Activated T-helper 1 cell treated with Interleukin-2 at 50 U/mL for 16 hours (primary cell): ENCODE results near the gene GALNT14.

Experiments
- DNase-seq: peaks from one replicate; pipeline ENCODE4 v3.0.0-alpha.2; 2020; ENCODE audit warnings: low read depth

The GALNT14 gene

GRCh38 chr2:31054842-31055388, 83.3 kb downstream of the GALNT14 start:
- DNase-seq = no peak

GRCh38 chr2:31053929-31054782, 84.1 kb downstream of the GALNT14 start:
- DNase-seq = no peak

- no peak for DNase-seq
Measured at GRCh38 chr2:31052284-31052683, 86.0 kb downstream of the GALNT14 start.

- DNase-seq = no peak
Measured at GRCh38 chr2:31051258-31052140, 86.7 kb downstream of the GALNT14 start.

DNA sequence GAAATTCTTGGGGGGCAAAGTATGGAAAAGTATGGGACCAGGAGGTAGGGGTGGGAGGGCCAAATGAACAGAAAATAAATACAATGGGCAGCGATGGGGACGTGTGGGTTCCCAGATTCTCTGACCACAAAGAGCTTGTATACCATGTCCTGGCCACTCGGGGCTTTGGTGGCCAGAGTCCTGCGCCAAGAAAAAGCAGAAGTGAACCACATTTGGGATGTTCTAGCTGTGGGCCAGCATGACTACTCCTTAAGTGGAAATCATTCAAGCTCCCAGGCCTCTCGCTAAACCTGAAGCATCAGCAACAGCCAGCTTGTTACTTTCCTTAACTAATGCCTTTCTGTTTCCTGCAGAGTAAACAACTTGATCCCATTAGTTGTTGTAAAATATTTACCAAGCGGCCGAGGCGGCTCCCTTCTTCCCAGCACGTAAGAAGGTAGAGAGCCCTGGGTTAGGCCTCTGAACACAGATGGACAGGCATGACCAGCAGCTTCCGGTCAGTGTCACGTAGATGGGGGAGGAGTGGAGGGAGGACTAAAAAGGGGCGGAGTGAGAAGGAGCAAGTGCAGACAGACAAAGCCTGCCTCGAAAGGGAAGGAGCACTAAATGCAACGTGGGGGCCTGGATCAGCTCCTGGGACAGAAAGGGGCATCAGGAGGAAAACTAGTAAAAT, 88.2 kb downstream of the GALNT14 start:
- DNase-seq = no peak

DNA sequence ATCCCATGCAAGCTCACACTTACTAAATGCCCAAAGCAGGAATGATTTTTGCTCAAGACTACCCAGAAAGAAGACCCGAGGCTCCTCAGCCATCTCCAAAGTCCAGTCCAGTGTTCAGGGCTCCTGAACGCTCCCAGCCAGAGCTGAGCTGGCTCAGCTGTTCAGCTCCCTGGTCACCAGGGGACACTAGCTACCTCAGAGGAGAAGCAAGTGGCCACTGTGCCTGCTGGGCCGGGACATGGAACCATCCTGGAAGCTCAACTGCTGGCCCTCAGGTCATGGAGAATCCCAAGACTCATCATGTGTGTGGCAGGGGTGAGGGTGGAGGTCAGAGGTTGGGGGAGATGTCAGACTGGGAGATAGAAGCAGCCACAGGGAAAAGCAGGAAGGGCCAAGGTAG, 89.0 kb downstream of the GALNT14 start:
- DNase-seq = no peak

GRCh38 chr2:31047599-31047998, 90.6 kb downstream of the GALNT14 start:
- no peak for DNase-seq

- DNase-seq = no peak
Measured at GRCh38 chr2:31038385-31038784, 99.9 kb downstream of the GALNT14 start.

DNA sequence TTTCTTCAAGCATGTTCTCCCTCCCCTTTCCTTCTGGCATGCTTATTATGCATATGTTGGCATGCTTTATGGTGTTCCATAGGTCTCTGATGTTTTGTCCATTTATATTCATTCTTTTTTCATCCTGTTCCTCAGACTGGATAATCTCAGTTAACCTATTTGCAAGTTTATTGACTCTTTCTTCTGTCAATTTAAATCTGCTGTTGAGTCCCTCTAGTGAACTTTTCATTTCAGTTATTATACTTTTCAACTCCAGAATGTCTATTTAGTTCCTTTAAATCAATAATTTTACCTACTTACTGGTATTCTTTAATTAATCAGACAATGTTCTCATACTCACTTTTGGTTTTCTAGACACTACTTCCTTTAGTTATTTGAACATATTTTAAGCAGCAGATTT, 101.2 kb downstream of the GALNT14 start:
- no peak for DNase-seq

GRCh38 chr2:31033032-31033431, 105.2 kb downstream of the GALNT14 start:
- no peak for DNase-seq

- no peak for DNase-seq
Measured at GRCh38 chr2:31032475-31032874, 105.8 kb downstream of the GALNT14 start.

DNA sequence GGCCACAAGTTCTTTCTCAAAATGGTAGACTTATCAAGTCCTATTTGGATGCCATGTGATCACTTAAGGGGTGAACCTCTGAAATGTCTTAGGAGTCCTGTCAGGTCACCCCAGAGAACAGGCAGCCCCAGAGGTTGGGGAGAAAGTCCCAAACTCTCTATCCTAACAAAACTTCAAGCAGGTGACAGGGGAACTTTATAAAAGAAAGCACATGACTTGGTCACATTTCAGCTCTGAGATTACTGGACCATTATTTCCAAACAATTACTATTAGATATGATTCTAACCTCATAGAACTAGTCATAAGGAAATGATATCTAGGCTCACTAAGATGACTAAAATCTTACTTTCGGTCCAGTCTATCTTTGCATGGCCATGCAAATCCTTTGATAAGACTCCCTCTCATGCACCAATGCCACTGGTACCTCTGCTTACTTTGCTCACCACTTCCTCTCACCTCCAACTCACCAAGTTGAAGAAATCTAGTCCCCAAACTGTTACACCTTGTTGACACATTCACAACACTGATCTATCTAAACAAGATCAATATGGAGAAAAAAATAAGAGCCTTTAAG, 107.0 kb downstream of the GALNT14 start:
- DNase-seq = no peak

DNA sequence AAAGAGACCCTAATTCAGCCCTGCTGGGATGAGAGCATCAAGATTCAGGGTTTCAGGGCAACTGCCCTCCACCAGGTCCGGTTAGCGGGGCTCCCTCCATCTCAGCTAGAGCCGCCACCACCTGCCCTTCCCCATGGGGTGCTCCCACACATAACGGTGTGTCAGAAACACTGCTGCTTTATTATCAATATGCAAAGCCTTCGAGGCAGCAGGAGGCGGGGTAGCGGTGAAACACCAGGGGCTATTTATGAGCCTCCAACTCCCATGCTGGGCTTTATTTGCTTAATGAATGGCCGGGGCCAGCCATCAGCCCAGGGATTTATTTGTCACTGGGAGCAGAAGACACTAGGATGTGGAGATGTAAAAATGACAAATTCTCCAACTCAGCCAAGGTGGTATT, 109.8 kb downstream of the GALNT14 start:
- no peak for DNase-seq

DNA sequence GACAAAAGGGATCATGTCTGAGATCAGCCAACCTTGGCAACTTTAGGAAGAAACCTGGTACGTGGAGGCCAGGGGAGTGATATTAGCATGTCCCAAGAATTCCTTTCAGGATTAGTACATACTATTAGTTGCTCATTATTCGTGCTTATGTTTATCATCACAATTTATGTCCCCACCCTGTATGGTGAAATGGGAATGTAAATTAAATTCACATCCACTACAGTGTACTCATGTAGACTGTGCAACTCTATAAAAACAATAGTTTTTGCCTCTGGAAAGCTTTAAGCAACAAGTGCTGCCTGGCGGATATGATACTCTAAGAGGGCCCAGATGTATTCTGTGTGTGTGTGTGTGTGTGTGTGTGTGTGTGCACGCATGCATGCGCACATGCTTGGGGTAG, 110.7 kb downstream of the GALNT14 start:
- DNase-seq = no peak

- DNase-seq = no peak
Measured at GRCh38 chr2:31023541-31023940, 114.7 kb downstream of the GALNT14 start.

GRCh38 chr2:31020713-31021112, 117.5 kb downstream of the GALNT14 start:
- no peak for DNase-seq

DNA sequence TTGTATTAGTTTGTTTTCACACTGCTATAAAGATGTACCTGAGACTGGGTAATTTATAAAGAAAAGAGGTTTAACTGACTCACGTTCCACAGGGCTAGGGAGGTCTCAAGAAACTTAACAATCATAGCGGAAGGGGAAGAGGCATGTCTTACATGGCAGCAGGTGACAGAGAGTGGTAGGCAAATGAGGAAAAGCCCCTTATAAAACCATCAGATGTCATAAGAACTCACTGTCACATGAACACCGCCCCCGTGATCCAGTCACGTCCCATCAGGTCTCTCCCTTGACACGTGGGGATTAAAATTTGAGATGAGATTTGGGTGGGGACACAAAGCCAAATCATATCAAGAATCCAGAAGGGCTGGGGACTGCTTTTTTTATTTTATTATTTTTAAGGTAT, 120.0 kb downstream of the GALNT14 start:
- no peak for DNase-seq

- no peak for DNase-seq
Measured at GRCh38 chr2:31016648-31017047, 121.6 kb downstream of the GALNT14 start.

DNA sequence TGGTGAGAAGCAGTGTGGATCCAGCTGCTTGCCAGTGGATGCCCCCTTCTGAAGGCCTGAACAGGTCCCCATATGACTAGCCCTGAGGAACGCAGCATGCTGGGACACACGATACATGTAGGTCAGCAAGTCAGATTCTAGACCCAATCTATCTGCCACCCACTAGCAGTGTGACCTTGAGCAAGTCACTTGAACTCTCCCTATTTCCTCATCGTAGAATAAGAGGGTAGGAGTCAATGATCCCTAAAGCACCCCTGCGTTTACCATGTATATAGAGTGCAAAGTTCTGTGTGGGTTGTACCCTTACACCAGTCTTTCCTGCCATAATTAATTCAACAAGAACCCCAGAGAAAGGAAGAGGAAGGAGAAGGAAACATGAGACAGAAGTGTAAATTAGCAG, 123.7 kb downstream of the GALNT14 start:
- no peak for DNase-seq

DNA sequence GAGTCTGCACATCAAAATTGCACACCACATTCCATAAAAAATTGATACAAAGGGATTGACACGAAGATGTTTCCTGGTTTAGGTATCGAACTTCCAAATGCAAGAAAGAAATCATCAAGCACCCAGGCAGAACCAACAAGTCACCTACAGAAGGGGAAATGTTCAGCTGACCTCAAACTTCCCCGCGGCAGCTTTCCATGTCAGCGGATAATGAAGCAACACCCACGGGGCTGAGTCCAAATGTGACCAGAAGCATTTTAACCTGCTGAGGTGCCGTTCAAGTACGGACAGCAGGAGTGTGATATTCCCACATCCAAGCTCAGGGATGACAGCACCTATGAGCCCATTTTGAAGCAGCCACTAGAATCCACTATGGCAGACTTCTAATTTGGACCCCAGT, 124.9 kb downstream of the GALNT14 start:
- no peak for DNase-seq

GRCh38 chr2:31012406-31012805, 125.8 kb downstream of the GALNT14 start:
- DNase-seq = no peak

GRCh38 chr2:31011587-31011986, 126.7 kb downstream of the GALNT14 start:
- DNase-seq = no peak
